CD4-positive, alpha-beta T cell treated with Interleukin-15 for 4 hours (primary cell): ENCODE measurements around the gene MINDY4.
A peak's percentile ranks its signal among the peaks of the same experiment; 100 is the strongest.

Experiments
- DNase-seq: peaks from one replicate; pipeline ENCODE4 v3.0.0-alpha.2; 2020; ENCODE audit warnings: low spot score

MINDY4 gene

GRCh38 chr7:30775992-30776391 lies 4.8 kb downstream of the MINDY4 start:
- no peak for DNase-seq

GRCh38 chr7:30776971-30777370 lies 5.8 kb downstream of the MINDY4 start:
- no peak for DNase-seq

GRCh38 chr7:30778255-30779025 lies 7.2 kb downstream of the MINDY4 start:
- no peak for DNase-seq

GRCh38 chr7:30779574-30779973 lies 8.4 kb downstream of the MINDY4 start:
- no peak for DNase-seq

GRCh38 chr7:30780941-30781340 lies 9.7 kb downstream of the MINDY4 start:
- DNase-seq, result no peak

- no peak for DNase-seq
These were observed 11.5 kb downstream of the MINDY4 start for GRCh38 chr7:30782690-30783089.

- no peak for DNase-seq
These were observed 14.6 kb downstream of the MINDY4 start for GRCh38 chr7:30785786-30786185.

GRCh38 chr7:30787486-30787885 lies 16.3 kb downstream of the MINDY4 start:
- DNase-seq, result no peak

GRCh38 chr7:30788640-30789333 lies 17.6 kb downstream of the MINDY4 start:
- no peak for DNase-seq

GRCh38 chr7:30789334-30789711 lies 18.1 kb downstream of the MINDY4 start:
- no peak for DNase-seq

- no peak for DNase-seq
These were observed 19.1 kb downstream of the MINDY4 start for GRCh38 chr7:30790356-30790755.

- no peak for DNase-seq
These were observed 19.9 kb downstream of the MINDY4 start for GRCh38 chr7:30791114-30791513.

GRCh38 chr7:30795161-30795948 lies 24.1 kb downstream of the MINDY4 start:
- DNase-seq, result no peak

GRCh38 chr7:30796105-30796869 lies 25.1 kb downstream of the MINDY4 start:
- no peak for DNase-seq

GRCh38 chr7:30797176-30798040 lies 26.2 kb downstream of the MINDY4 start:
- no peak for DNase-seq

GRCh38 chr7:30799206-30799975 lies 28.2 kb downstream of the MINDY4 start:
- no peak for DNase-seq

GRCh38 chr7:30799976-30800661 lies 28.9 kb downstream of the MINDY4 start:
- no peak for DNase-seq

- DNase-seq, result peak; percentile 29
These were observed 29.6 kb downstream of the MINDY4 start for GRCh38 chr7:30800785-30801252.

GRCh38 chr7:30802812-30803211 lies 31.6 kb downstream of the MINDY4 start:
- DNase-seq, result no peak
